Glutamatergic neuron (in vitro differentiated cells): ENCODE results near the gene ADAMTS8. TPM values are rescaled to one million over a fixed set of nuclear protein-coding genes. Genes with fewer than 3 reads are reported as not detected.

Experiments
- DNase-seq: peaks from one replicate; pipeline ENCODE4 v3.0.0; 2022
- H3K27ac Mint-ChIP-seq: one replicate; pipeline ENCODE4 v1.8.0; 2020; ENCODE audit warnings: mild to moderate bottlenecking, mixed read lengths, inconsistent platforms; ENCODE audit not compliant: unreplicated experiment
- H3K27me3 Mint-ChIP-seq: one replicate; pipeline ENCODE4 v1.8.0; 2020; ENCODE audit warnings: mild to moderate bottlenecking, moderate library complexity, mixed read lengths, inconsistent platforms; ENCODE audit not compliant: unreplicated experiment
- H3K36me3 Mint-ChIP-seq: one replicate; pipeline ENCODE4 v1.8.0; 2020; ENCODE audit warnings: mild to moderate bottlenecking, mixed read lengths, inconsistent platforms; ENCODE audit not compliant: unreplicated experiment
- H3K4me1 Mint-ChIP-seq: one replicate; pipeline ENCODE4 v1.8.0; 2020; ENCODE audit warnings: mild to moderate bottlenecking, low read depth, mixed read lengths, inconsistent platforms; ENCODE audit not compliant: unreplicated experiment
- H3K4me3 Mint-ChIP-seq: one replicate; pipeline ENCODE4 v1.8.0; 2020; ENCODE audit warnings: mild to moderate bottlenecking, mixed read lengths, inconsistent platforms; ENCODE audit not compliant: unreplicated experiment
- H3K9me3 Mint-ChIP-seq: one replicate; pipeline ENCODE4 v1.8.0; 2020; ENCODE audit warnings: mild to moderate bottlenecking, moderate library complexity, mixed read lengths, inconsistent platforms; ENCODE audit not compliant: unreplicated experiment
- CTCF ChIP-seq: fragments of 200-600 bp; sonication (generic); IDR thresholded peaks from one replicate; pipeline ENCODE4 v1.5.0; 2021; ENCODE audit not compliant: partially characterized antibody, unreplicated experiment
- total RNA-seq: library from RNA; stranded (reverse); fragmentation: NEBNext Ultra II Directional; extraction: Animal tissue kit (Norgen Biotek cat#: 25700); gene quantifications from one replicate; pipeline ENCODE4 v1.2.1, GENCODE V29; 2021; ENCODE audit not compliant: unreplicated experiment

Gene ADAMTS8
- total RNA-seq, 1 donor from 2014 or later = 0.32 TPM

- Mint-ChIP-seq H3K9me3 (no peaks in the 10 kb centered on the region), H3K27me3 (no peaks in the 10 kb centered on the region), H3K36me3 (no peaks in the 10 kb centered on the region), H3K27ac (no peak overlapping the region), H3K4me1 (no peaks in the 10 kb centered on the region), H3K4me3 (no peak overlapping the region)
- DNase-seq = no peak
- no peak for TF ChIP-seq CTCF
Observed at GRCh38 chr11:130369713-130370112, 58.7 kb downstream of the ADAMTS8 start.

- no peaks in the 10 kb centered on the region for H3K36me3 Mint-ChIP-seq
- no peaks in the 10 kb centered on the region for H3K4me1 Mint-ChIP-seq
- no peaks in the 10 kb centered on the region for H3K9me3 Mint-ChIP-seq
- H3K27me3 Mint-ChIP-seq = no peaks in the 10 kb centered on the region
- H3K27ac Mint-ChIP-seq = no peak overlapping the region
- no peak for DNase-seq
- H3K4me3 Mint-ChIP-seq = no peak overlapping the region
- TF ChIP-seq CTCF = no peak
Observed at GRCh38 chr11:130369141-130369691, 59.2 kb downstream of the ADAMTS8 start.

- peaks cover 7% of the 10 kb centered on the region for H3K36me3 Mint-ChIP-seq
- H3K27ac Mint-ChIP-seq = no peak overlapping the region
- H3K9me3 Mint-ChIP-seq = peaks cover 2% of the 10 kb centered on the region
- no peak for TF ChIP-seq CTCF
- DNase-seq = no peak
- H3K4me3 Mint-ChIP-seq = no peak overlapping the region
- H3K4me1 Mint-ChIP-seq = no peaks in the 10 kb centered on the region
- no peaks in the 10 kb centered on the region for H3K27me3 Mint-ChIP-seq
Observed at GRCh38 chr11:130359419-130359818, 69.0 kb downstream of the ADAMTS8 start.

- H3K36me3 Mint-ChIP-seq = peaks cover 7% of the 10 kb centered on the region
- DNase-seq = no peak
- H3K9me3 Mint-ChIP-seq = peaks cover 2% of the 10 kb centered on the region
- H3K4me3 Mint-ChIP-seq = no peak overlapping the region
- TF ChIP-seq CTCF = no peak
- H3K27ac Mint-ChIP-seq = no peak overlapping the region
- no peaks in the 10 kb centered on the region for H3K4me1 Mint-ChIP-seq
- no peaks in the 10 kb centered on the region for H3K27me3 Mint-ChIP-seq
Observed at GRCh38 chr11:130358398-130358797, 70.0 kb downstream of the ADAMTS8 start.

Other genes starting within 250 kb of the ADAMTS8 start
- 23.3 TPM for gene ZBTB44, start 113.7 kb downstream of the ADAMTS8 start, total RNA-seq
- gene ADAMTS15, start 20.0 kb upstream of the ADAMTS8 start, total RNA-seq = 0.20 TPM